GM18858 (cell line): ENCODE results near the gene MSL3B.

Experiments used
- ATAC-seq: cut with Tn5 transposase; IDR thresholded peaks from one replicate; pipeline ENCODE4 v1.9.1; 2021; ENCODE audit not compliant: unreplicated experiment

MSL3B gene

GRCh38 chr2:233835230-233836186 is 32.7 kb downstream of the MSL3B start:
- ATAC-seq, result no peak

- no peak for ATAC-seq
These were observed 34.8 kb downstream of the MSL3B start for GRCh38 chr2:233833345-233833744.

- ATAC-seq, result no peak
These were observed 35.3 kb downstream of the MSL3B start for GRCh38 chr2:233832869-233833311.

GRCh38 chr2:233832414-233832813 is 35.8 kb downstream of the MSL3B start:
- ATAC-seq, result no peak

- ATAC-seq, result no peak
These were observed 36.3 kb downstream of the MSL3B start for GRCh38 chr2:233831861-233832260.

GRCh38 chr2:233831011-233831721 is 37.0 kb downstream of the MSL3B start:
- no peak for ATAC-seq

- no peak for ATAC-seq
These were observed 37.9 kb downstream of the MSL3B start for GRCh38 chr2:233830111-233830802.

- ATAC-seq, result no peak
These were observed 38.7 kb downstream of the MSL3B start for GRCh38 chr2:233829193-233830110.

GRCh38 chr2:233828546-233829192 is 39.5 kb downstream of the MSL3B start:
- ATAC-seq, result no peak

GRCh38 chr2:233824373-233824772 is 43.8 kb downstream of the MSL3B start:
- ATAC-seq, result no peak

GRCh38 chr2:233823731-233824121 is 44.5 kb downstream of the MSL3B start:
- no peak for ATAC-seq

- no peak for ATAC-seq
These were observed 45.1 kb downstream of the MSL3B start for GRCh38 chr2:233822781-233823730.

GRCh38 chr2:233822101-233822771 is 46.0 kb downstream of the MSL3B start:
- ATAC-seq, result no peak

GRCh38 chr2:233821709-233822100 is 46.5 kb downstream of the MSL3B start:
- ATAC-seq, result no peak

GRCh38 chr2:233821196-233821595 is 47.0 kb downstream of the MSL3B start:
- no peak for ATAC-seq

GRCh38 chr2:233820774-233821105 is 47.4 kb downstream of the MSL3B start:
- no peak for ATAC-seq

- ATAC-seq, result no peak
These were observed 48.1 kb downstream of the MSL3B start for GRCh38 chr2:233819884-233820773.
